HCT116 (cell line): ENCODE results near the gene ACOXL. TPM values are rescaled to one million over a fixed set of nuclear protein-coding genes. Genes with fewer than 3 reads are reported as not detected.

Experiments used
- ATAC-seq: fragments of 200-7000 bp; cut with Tn5 transposase; 2 replicates; pipeline ENCODE4 v1.9.1; 2020; ENCODE audit warnings: mild to moderate bottlenecking, moderate library complexity
- BruUV-seq: library from RNA; stranded (reverse); fragments of 400-500 nt; replicated peaks from 2 replicates; lab custom pipeline; 2021; lab: Mats Ljungman, UMichigan
- CTCF ChIA-PET: fragments of 300-600 bp; sonication (Branson Sonifier 250); formaldehyde crosslinking; loops from one replicate; lab custom pipeline; 2021; ENCODE audit warnings: antibody characterized with exemption; lab: Charles Lee
- POLR2A ChIA-PET: fragments of 300-600, 350-600 bp; sonication (Branson Sonifier 250); formaldehyde crosslinking; loops from one replicate; lab custom pipeline; 2021; ENCODE audit warnings: antibody characterized with exemption; lab: Charles Lee
- RAD21 ChIA-PET, 2 experiments: fragments of 300-600 bp; sonication (Branson Sonifier 250); formaldehyde crosslinking; loops; one replicate each; lab custom pipeline; 2023; ENCODE audit warnings: low total read pairs in 2 of 2; ENCODE audit not compliant: uncharacterized antibody in 2 of 2, unreplicated experiment in 2 of 2, low non-redundant PET in 1 of 2; lab: Charles Lee
- DNase-seq: peaks from one replicate; pipeline ENCODE4 v3.0.0-alpha.2; 2010; ENCODE audit warnings: low read depth, low spot score
- H2AFZ ChIP-seq: fragments of 200-600 bp; shearing (Covaris generic), sonication (generic); 2 replicates; pipeline ENCODE4 v1.6.1; 2017; ENCODE audit warnings: low read depth, mixed run types, mixed read lengths, antibody characterized with exemption, low read length; ENCODE audit not compliant: poor library complexity, severe bottlenecking
- H3K27ac ChIP-seq: 2 replicates; pipeline ENCODE4 v1.5.1; 2012; ENCODE audit warnings: low read depth, low read length
- H3K27me3 ChIP-seq: fragments of 200-600 bp; sonication (generic); 2 replicates; pipeline ENCODE4 v1.6.1; 2016; ENCODE audit warnings: mixed run types, low read length, mixed read lengths; ENCODE audit not compliant: insufficient read depth
- H3K36me3 ChIP-seq, 2 experiments: fragments of 200-500 bp in 1 of 2; fragments of 200-600 bp in 1 of 2; sonication (Bioruptor generic) in 1 of 2; sonication (generic) in 1 of 2; 2 replicates each; pipeline versions ENCODE4 v1.5.1 to v1.6.1; 2014 to 2016; ENCODE audit warnings: low read length in 2 of 2, inconsistent platforms in 1 of 2, mixed read lengths in 1 of 2, mixed run types in 1 of 2; ENCODE audit not compliant: insufficient read depth in 2 of 2, control insufficient read depth in 1 of 2
- H3K4me1 ChIP-seq, 2 experiments: fragments of 200-600 bp in 1 of 2; sonication (generic) in 1 of 2; 2 replicates each; pipeline versions ENCODE4 v1.5.1 to v1.6.1; 2012 to 2017; ENCODE audit warnings: low read length in 2 of 2, inconsistent platforms in 1 of 2, mild to moderate bottlenecking in 1 of 2, mixed read lengths in 1 of 2, mixed run types in 1 of 2, moderate library complexity in 1 of 2; ENCODE audit not compliant: insufficient read depth in 2 of 2, control insufficient read depth in 1 of 2
- H3K4me2 ChIP-seq: fragments of 200-600 bp; sonication (generic); 2 replicates; pipeline ENCODE4 v1.6.1; 2017; ENCODE audit warnings: mixed run types, low read length, mixed read lengths
- H3K4me3 ChIP-seq, 2 experiments: fragments of 200-600 bp in 1 of 2; sonication (generic) in 1 of 2; replicated peaks in 1 of 2; 2 replicates each; pipeline ENCODE4 v1.5.1; 2011 to 2016; ENCODE audit warnings: low read length in 2 of 2, control low read depth in 1 of 2, low read depth in 1 of 2, mild to moderate bottlenecking in 1 of 2, mixed read lengths in 1 of 2, mixed run types in 1 of 2
- H3K79me2 ChIP-seq: fragments of 200-600 bp; sonication (generic); 2 replicates; pipeline ENCODE4 v1.6.1; 2017; ENCODE audit warnings: mild to moderate bottlenecking, mixed run types, low read length, moderate library complexity, mixed read lengths; ENCODE audit not compliant: insufficient read depth
- H3K9ac ChIP-seq: fragments of 200-600 bp; sonication (generic); 2 replicates; pipeline ENCODE4 v1.6.1; 2016; ENCODE audit warnings: low read length, mixed read lengths
- H3K9me2 ChIP-seq: fragments of 200-600 bp; sonication (generic), shearing (Covaris generic); 2 replicates; pipeline ENCODE4 v1.6.1; 2017; ENCODE audit warnings: mixed run types, mild to moderate bottlenecking, moderate library complexity; ENCODE audit not compliant: insufficient read depth
- H3K9me3 ChIP-seq, 2 experiments: fragments of 200-500 bp in 1 of 2; fragments of 200-600 bp in 1 of 2; sonication (Bioruptor generic) in 1 of 2; sonication (generic) in 1 of 2; 2 replicates each; pipeline ENCODE4 v1.6.1; 2014 to 2017; ENCODE audit warnings: low read length in 2 of 2, mixed read lengths in 2 of 2, inconsistent platforms in 1 of 2, low read depth in 1 of 2, mild to moderate bottlenecking in 1 of 2, mixed run types in 1 of 2, moderate library complexity in 1 of 2; ENCODE audit not compliant: control insufficient read depth in 1 of 2, insufficient read depth in 1 of 2
- H4K20me1 ChIP-seq: fragments of 200-600 bp; sonication (generic), shearing (Covaris generic); 2 replicates; pipeline ENCODE4 v1.6.1; 2017; ENCODE audit warnings: mixed run types, mild to moderate bottlenecking, moderate library complexity; ENCODE audit not compliant: insufficient read depth
- CBX3 ChIP-seq: IDR thresholded peaks from 2 replicates; pipeline ENCODE4 v1.6.1; 2012; ENCODE audit warnings: low read depth
- CEBPB ChIP-seq: IDR thresholded peaks from 2 replicates; pipeline ENCODE4 v1.6.1; 2012; ENCODE audit warnings: low read depth
- CTCF ChIP-seq, 3 experiments: fragments of 200-600 bp in 1 of 3; sonication (generic) in 1 of 3; IDR thresholded peaks in 2 of 3; conservative IDR thresholded peaks in 1 of 3; 2 replicates each; pipeline ENCODE4 v1.5.1; 2012 to 2017; ENCODE audit warnings: low read depth in 2 of 3, low read length in 2 of 3, antibody characterized with exemption in 1 of 3, borderline replicate concordance in 1 of 3, control low read depth in 1 of 3, mild to moderate bottlenecking in 1 of 3, mixed read lengths in 1 of 3, mixed run types in 1 of 3, moderate library complexity in 1 of 3; ENCODE audit not compliant: insufficient read depth in 1 of 3
- ELF1 ChIP-seq: IDR thresholded peaks from 2 replicates; pipeline ENCODE4 v1.6.1; 2012; ENCODE audit warnings: low read depth, borderline replicate concordance
- EZH2 ChIP-seq: fragments of 200-600 bp; sonication (generic); IDR thresholded peaks from 2 replicates; pipeline ENCODE4 v1.6.1; 2017; ENCODE audit warnings: antibody characterized with exemption, mixed run types
- MAX ChIP-seq: IDR thresholded peaks from 2 replicates; pipeline ENCODE4 v1.6.1; 2012
- POLR2A ChIP-seq: IDR thresholded peaks from 2 replicates; pipeline ENCODE4 v1.7.0; 2011; ENCODE audit warnings: borderline replicate concordance; ENCODE audit not compliant: insufficient read depth, insufficient read length; ENCODE audit errors: extremely low read depth
- POLR2AphosphoS5 ChIP-seq: IDR thresholded peaks from 2 replicates; pipeline ENCODE4 v1.6.1; 2011; ENCODE audit warnings: mild to moderate bottlenecking, low read depth, low read length, moderate library complexity
- REST ChIP-seq: IDR thresholded peaks from 2 replicates; pipeline ENCODE4 v1.6.1; 2012; ENCODE audit warnings: low read depth
- SIN3A ChIP-seq: IDR thresholded peaks from 2 replicates; pipeline ENCODE4 v1.6.1; 2012; ENCODE audit warnings: low read depth
- SP1 ChIP-seq: IDR thresholded peaks from 2 replicates; pipeline ENCODE4 v1.6.1; 2012; ENCODE audit warnings: low read depth
- TCF7L2 ChIP-seq: IDR thresholded peaks from 2 replicates; pipeline ENCODE4 v1.7.0; 2011; ENCODE audit warnings: borderline replicate concordance, inconsistent platforms; ENCODE audit not compliant: insufficient read depth, insufficient read length; ENCODE audit errors: extremely low read depth
- YY1 ChIP-seq: IDR thresholded peaks from 2 replicates; pipeline ENCODE4 v1.6.1; 2011; ENCODE audit warnings: low read length, low read depth, moderate library complexity, mild to moderate bottlenecking; ENCODE audit not compliant: insufficient replicate concordance; ENCODE audit errors: extremely low read depth
- ZNF274 ChIP-seq: fragments of 200-500 bp; sonication (Bioruptor generic); IDR thresholded peaks from 2 replicates; pipeline ENCODE4 v1.6.1; 2014; ENCODE audit warnings: mild to moderate bottlenecking, low read depth, low read length, inconsistent platforms
- intact Hi-C: fragments of 100-400 bp; cut with micrococcal nuclease; formaldehyde crosslinking; loops from 2 replicates; pipeline ENCODE4 v1.10.0; 2022
- total RNA-seq: library from RNA; stranded (reverse); gene quantifications from one replicate; pipeline ENCODE4 v1.2.1, GENCODE V29; 2021; ENCODE audit not compliant: unreplicated experiment

The ACOXL gene
- total RNA-seq, 1 experiment from 2014 or later, result 5.5 TPM

GRCh38 chr2:110838657-110839384, 106.4 kb downstream of the ACOXL start:
- no peaks in the 10 kb centered on the region for H3K9me2 ChIP-seq
- no peaks in the 10 kb centered on the region for H3K27me3 ChIP-seq
- no peak for DNase-seq
- no peak overlapping the region for H3K4me3 ChIP-seq
- H3K9me3 ChIP-seq, result no peaks in the 10 kb centered on the region
- intact Hi-C loops, result no loop called here
- no peak overlapping the region for H3K27ac ChIP-seq
- no peak overlapping the region for H3K9ac ChIP-seq
- ChIA-PET POLR2A (no interaction called here), RAD21 (no interaction called here), CTCF (no interaction called here)
- no peak for TF ChIP-seq MAX
- TF ChIP-seq EZH2, result no peak
- no peak for TF ChIP-seq ELF1
- no peak for TF ChIP-seq ZNF274
- no peak for TF ChIP-seq YY1
- H2AFZ ChIP-seq, result no peak overlapping the region
- H4K20me1 ChIP-seq, result no peaks in the 10 kb centered on the region
- no peak overlapping the region for H3K4me2 ChIP-seq
- H3K36me3 ChIP-seq, result no peaks in the 10 kb centered on the region
- no peak for ATAC-seq
- H3K4me1 ChIP-seq, result no peaks in the 10 kb centered on the region
- BruUV-seq, result no TSS peak
- H3K79me2 ChIP-seq, result no peaks in the 10 kb centered on the region

- DNase-seq, result no peak
- Histone ChIP-seq H3K27ac (no peak overlapping the region), H3K9ac (no peak overlapping the region), H3K4me2 (no peak overlapping the region), H3K27me3 (no peaks in the 10 kb centered on the region), H3K9me2 (no peaks in the 10 kb centered on the region), H3K4me3 (no peak overlapping the region), H2AFZ (no peak overlapping the region), H3K4me1 (no peaks in the 10 kb centered on the region), H4K20me1 (no peaks in the 10 kb centered on the region), H3K79me2 (no peaks in the 10 kb centered on the region), H3K9me3 (no peaks in the 10 kb centered on the region), H3K36me3 (no peaks in the 10 kb centered on the region)
- ChIA-PET RAD21 (interaction anchor here in 1 of 2 experiments (0.6 kb wide), 1 partner anchor 29 kb away, joined by 3 read pairs; no protein-coding TSS in a partner anchor), CTCF (no interaction called here), POLR2A (no interaction called here)
- no peak for ATAC-seq
- BruUV-seq, result no TSS peak
- intact Hi-C loops, result no loop called here
- TF ChIP-seq CTCF (IDR thresholded peaks at IDR 0.05 in 2 of 3, conservative IDR thresholded peaks at IDR 0.05 in 1 of 3; ENCODE audit: borderline replicate concordance in 1 of 3, insufficient read depth in 1 of 3, low read depth in 2 of 3, low read length in 2 of 3) (no peak), POLR2A (no peak), REST (no peak), SP1 (no peak), TCF7L2 (no peak), POLR2AphosphoS5 (no peak), EZH2 (no peak), CEBPB (no peak), ZNF274 (no peak), CBX3 (no peak), YY1 (no peak), SIN3A (no peak)
Measured at GRCh38 chr2:110840508-110840907, 108.1 kb downstream of the ACOXL start.
